Cardiac fibroblast (primary cell): ENCODE measurements around the gene DGKD.

ENCODE experiments used
- DNase-seq, 2 donors: peaks; one replicate each; pipeline versions ENCODE4 v3.0.0 to v3.0.0-alpha.2; 2010; ENCODE audit warnings: low read depth in 2 of 2
- H3K4me3 ChIP-seq, 2 donors: replicated peaks in 1 of 2; 1 replicate in 1 of 2; 2 replicates in 1 of 2; pipeline ENCODE4 v1.5.1; 2011; ENCODE audit warnings: low read depth in 2 of 2, low read length in 2 of 2, mild to moderate bottlenecking in 2 of 2, moderate library complexity in 1 of 2
- CTCF ChIP-seq: IDR thresholded peaks from one replicate; pipeline ENCODE4 v1.5.1; 2011; ENCODE audit warnings: low read depth, mild to moderate bottlenecking, low read length, inconsistent platforms

The DGKD gene

GRCh38 chr2:233375490-233376314 is 21.4 kb downstream of the DGKD start:
- no peak for DNase-seq
- H3K4me3 ChIP-seq = no peak overlapping the region
- no peak for TF ChIP-seq CTCF

- no peak for TF ChIP-seq CTCF
- no peak overlapping the region for H3K4me3 ChIP-seq
- DNase-seq = no peak
These were observed 24.7 kb downstream of the DGKD start for GRCh38 chr2:233379034-233379433.

GRCh38 chr2:233379441-233379840 is 25.1 kb downstream of the DGKD start:
- no peak for DNase-seq
- no peak overlapping the region for H3K4me3 ChIP-seq
- no peak for TF ChIP-seq CTCF

GRCh38 chr2:233380132-233380895 is 26.0 kb downstream of the DGKD start:
- no peak for TF ChIP-seq CTCF
- peak in 1 of 2 donors; percentile 36 for DNase-seq

GRCh38 chr2:233380995-233381637 is 26.8 kb downstream of the DGKD start:
- no peak for TF ChIP-seq CTCF
- no peak for DNase-seq
- no peak overlapping the region for H3K4me3 ChIP-seq

More at GRCh38 chr2:233380132-233380895, 26.0 kb downstream of the DGKD start:
- H3K4me3 ChIP-seq = no peak overlapping the region

GRCh38 chr2:233381638-233381995 is 27.3 kb downstream of the DGKD start:
- no peak for DNase-seq
- no peak for TF ChIP-seq CTCF
- no peak overlapping the region for H3K4me3 ChIP-seq
